ENCODE results near the gene CTIF. TPM values are rescaled to one million over a fixed set of nuclear protein-coding genes. Genes with fewer than 3 reads are reported as not detected.

Gene CTIF
- total and polyA plus RNA-seq, 12 donors = 44.5 to 74.1 (median 58.9) TPM

DNA sequence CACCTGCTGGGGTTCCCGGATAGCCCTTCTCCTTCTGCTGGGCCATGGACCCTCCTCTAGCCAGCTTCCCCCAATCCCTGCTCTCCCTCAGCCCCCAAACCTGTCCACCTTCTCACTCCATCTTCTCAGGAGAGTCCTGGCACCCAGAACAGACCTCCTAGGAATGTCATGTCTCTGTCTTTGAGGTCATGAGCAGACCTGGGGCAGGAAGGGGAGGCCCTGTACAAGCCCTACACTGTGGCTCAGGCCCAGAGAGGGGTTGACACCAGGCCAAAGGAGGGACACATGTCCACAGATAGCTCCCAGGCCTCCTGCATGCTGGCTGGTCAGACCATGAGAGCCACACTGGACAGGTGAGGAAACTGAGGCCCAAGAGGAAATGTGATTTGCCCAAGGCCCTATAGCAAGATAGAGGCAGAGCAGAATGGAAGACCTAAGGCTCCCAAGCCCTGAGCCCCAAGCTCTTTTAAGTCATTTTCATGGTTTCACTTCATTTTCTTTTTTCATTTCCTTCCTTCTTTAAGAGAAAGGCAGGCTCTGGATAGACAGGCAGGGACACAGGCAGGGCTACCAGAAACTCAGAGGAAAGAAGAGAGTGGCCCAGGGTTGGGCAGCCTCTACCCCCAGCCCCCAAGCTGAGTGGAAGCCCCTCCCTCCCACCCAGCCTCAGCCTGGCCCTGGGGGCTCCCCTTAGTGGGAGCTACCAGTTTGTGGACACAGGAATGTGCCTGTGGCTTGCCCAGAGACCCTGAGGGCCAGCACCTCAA, 252.2 kb downstream of the CTIF start:
- ATAC-seq (peak; percentile 22 to 56 (median 40)), DNase-seq (no peak)
- peaks cover 19 to 74% (median 48%) of the 10 kb centered on the region in 9 donors for H3K4me1 ChIP-seq
- H3K9me3 ChIP-seq = no peaks in the 10 kb centered on the region
- peaks cover 0 to 8% (median 0%) of the 10 kb centered on the region in 9 donors for H3K36me3 ChIP-seq
- intact Hi-C loops (cut with DNase I) = loop anchor here in 6 of 10 donors (2.0 to 10.0 kb wide), 5 partner anchors 51 to 161 kb away; partner anchors contain the start of gene SMAD7 (in 1 of the 6)
- WGBS, 2 donors = 42 to 44% methylated on average over 1 of the region's 1 CpG
- H3K4me3 ChIP-seq = no peak overlapping the region
- H3K27me3 ChIP-seq = no peaks in the 10 kb centered on the region
- peak overlapping the region; percentile 68 to 96 (median 92) for H3K27ac ChIP-seq
- TF ChIP-seq, protein P1, sequence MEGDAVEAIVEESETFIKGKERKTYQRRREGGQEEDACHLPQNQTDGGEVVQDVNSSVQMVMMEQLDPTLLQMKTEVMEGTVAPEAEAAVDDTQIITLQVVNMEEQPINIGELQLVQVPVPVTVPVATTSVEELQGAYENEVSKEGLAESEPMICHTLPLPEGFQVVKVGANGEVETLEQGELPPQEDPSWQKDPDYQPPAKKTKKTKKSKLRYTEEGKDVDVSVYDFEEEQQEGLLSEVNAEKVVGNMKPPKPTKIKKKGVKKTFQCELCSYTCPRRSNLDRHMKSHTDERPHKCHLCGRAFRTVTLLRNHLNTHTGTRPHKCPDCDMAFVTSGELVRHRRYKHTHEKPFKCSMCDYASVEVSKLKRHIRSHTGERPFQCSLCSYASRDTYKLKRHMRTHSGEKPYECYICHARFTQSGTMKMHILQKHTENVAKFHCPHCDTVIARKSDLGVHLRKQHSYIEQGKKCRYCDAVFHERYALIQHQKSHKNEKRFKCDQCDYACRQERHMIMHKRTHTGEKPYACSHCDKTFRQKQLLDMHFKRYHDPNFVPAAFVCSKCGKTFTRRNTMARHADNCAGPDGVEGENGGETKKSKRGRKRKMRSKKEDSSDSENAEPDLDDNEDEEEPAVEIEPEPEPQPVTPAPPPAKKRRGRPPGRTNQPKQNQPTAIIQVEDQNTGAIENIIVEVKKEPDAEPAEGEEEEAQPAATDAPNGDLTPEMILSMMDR (IDR thresholded peaks at IDR 0.05) = no peak

DNA sequence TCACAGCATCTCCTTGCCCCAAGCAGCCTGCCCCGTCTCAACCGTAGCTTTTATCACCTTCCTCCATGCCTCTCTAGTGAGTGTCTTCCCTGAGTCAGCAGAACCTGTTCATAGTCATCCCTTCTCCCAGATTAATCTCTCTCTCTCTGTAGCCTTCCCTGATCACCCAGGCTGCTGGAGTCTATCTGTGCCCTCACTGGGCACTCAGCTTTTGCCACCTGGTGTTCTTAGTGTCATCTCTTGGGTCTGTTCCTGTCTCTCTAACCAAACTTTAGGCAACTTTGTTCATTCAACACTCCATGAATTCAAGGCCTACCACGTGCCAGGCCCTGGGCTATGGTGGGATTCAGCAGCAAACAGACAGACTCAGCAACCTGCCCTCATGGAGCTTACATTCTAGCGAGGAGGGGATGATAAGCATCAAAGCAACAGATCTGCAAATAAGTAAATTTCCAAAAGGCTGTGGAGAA, 252.8 kb downstream of the CTIF start:
- H3K27ac ChIP-seq = peak overlapping the region; percentile 68 to 96 (median 92)
- H3K4me1 ChIP-seq = peaks cover 19 to 75% (median 48%) of the 10 kb centered on the region in 9 donors
- no peaks in the 10 kb centered on the region for H3K27me3 ChIP-seq
- 92 to 97% methylated on average over 4 of the region's 4 CpGs for WGBS, 2 donors
- TF ChIP-seq, protein P1 (IDR thresholded peaks at IDR 0.05) = no peak
- intact Hi-C loops (cut with DNase I) = loop anchor here in 6 of 10 donors (2.0 to 10.0 kb wide), 5 partner anchors 51 to 161 kb away; partner anchors contain the start of gene SMAD7 (in 1 of the 6)
- DNase-seq (no peak), ATAC-seq (no peak)
- H3K36me3 ChIP-seq = peaks cover 0 to 11% (median 0%) of the 10 kb centered on the region in 9 donors
- no peak overlapping the region for H3K4me3 ChIP-seq
- H3K9me3 ChIP-seq = no peaks in the 10 kb centered on the region

DNA sequence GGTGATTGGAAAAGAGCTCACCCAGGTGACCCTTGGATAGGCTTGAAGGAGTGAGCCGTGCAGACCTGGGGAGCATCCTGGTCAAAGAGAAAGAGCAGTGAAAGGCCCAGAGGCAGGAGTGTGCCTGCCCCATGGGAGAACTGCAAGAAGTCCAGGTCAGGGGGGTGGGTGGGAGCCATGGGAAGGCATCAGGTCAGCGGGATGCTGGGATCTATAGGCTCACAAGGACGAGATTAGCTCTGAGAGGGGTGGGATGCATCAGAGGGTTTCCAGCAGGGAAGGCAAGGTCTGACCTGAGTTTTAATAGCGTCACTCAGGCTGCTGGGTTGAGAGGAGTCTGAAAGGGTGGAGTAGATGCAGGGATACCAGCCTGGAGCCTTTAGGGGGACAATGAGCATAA, 253.3 kb downstream of the CTIF start:
- 99 to 100% methylated on average over 4 of the region's 4 CpGs for WGBS, 2 donors
- intact Hi-C loops (cut with DNase I) = loop anchor here in 5 of 10 donors (5.0 to 10.0 kb wide), 4 partner anchors 50 to 160 kb away; partner anchors contain the start of gene SMAD7 (in 1 of the 5)
- no peak for DNase-seq
- Histone ChIP-seq H3K9me3 (no peaks in the 10 kb centered on the region), H3K4me1 (peaks cover 19 to 73% (median 48%) of the 10 kb centered on the region in 9 donors), H3K36me3 (peaks cover 0 to 14% (median 0%) of the 10 kb centered on the region in 9 donors), H3K27ac (peak overlapping the region in 7 of 10 donors; percentile 41 to 96 (median 93)), H3K27me3 (no peaks in the 10 kb centered on the region), H3K4me3 (no peak overlapping the region)
- ATAC-seq = no peak
- TF ChIP-seq, protein P1 (IDR thresholded peaks at IDR 0.05) = no peak

DNA sequence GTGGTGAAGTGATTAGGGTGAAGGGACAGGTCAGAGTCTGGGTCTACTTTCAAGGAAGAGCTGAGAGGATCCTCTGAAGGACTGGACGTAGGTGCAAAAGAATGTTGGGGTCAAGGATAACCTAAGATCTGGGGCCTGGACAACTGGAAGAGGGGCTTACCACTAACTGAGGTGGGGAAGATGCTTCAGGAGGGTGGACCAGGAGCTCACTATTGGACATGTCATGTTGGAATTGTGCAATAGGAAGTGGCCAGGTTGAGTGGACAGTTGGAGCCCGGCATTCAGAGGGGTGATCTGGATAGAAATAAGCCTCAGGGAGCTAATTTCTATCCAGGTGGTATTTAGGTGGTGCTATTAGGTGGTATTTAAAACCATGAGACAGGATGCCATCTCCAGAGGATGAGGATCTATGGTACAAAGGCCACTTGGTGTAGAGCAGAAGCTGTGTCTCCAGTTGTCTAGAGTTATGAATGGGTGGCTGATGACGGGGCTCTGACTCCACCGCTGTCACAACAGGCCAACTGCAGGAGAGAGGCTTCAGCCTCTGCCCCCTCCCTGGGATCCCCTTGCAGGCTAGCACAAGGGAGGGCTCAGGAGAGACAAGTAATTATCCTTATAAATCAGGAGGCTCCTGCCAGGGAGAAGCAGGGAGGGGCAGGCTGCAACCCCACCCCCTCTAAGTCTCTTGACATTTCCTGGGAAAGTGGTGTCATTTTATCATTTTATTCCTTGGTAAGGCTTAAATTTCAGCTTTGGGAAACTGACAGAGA, 254.0 kb downstream of the CTIF start:
- Histone ChIP-seq H3K36me3 (peaks cover 0 to 14% (median 0%) of the 10 kb centered on the region in 9 donors), H3K4me1 (peaks cover 19 to 71% (median 41%) of the 10 kb centered on the region in 9 donors), H3K27me3 (no peaks in the 10 kb centered on the region), H3K27ac (peak overlapping the region in 3 of 10 donors; percentile 8 to 96 (median 94)), H3K9me3 (no peaks in the 10 kb centered on the region), H3K4me3 (no peak overlapping the region)
- WGBS, 2 donors = 91 to 94% methylated on average over 4 of the region's 4 CpGs
- DNase-seq (no peak), ATAC-seq (no peak)
- TF ChIP-seq, protein P1 (IDR thresholded peaks at IDR 0.05) = no peak
- intact Hi-C loops (cut with DNase I) = loop anchor here in 5 of 10 donors (5.0 to 10.0 kb wide), 4 partner anchors 50 to 160 kb away; partner anchors contain the start of gene SMAD7 (in 1 of the 5)

All from heart right ventricle (tissue), 16 donors.